Bronchial epithelial cell (primary cell): ENCODE measurements around the gene TTLL13. TPM values are rescaled to one million over a fixed set of nuclear protein-coding genes. Genes with fewer than 3 reads are reported as not detected.

ENCODE experiments used
- DNase-seq: peaks from one replicate; pipeline ENCODE4 v3.0.0-alpha.2; 2010; ENCODE audit warnings: low read depth
- FAIRE-seq: peaks from 2 replicates; lab custom pipeline; 2011; peaks lifted over from hg19 to GRCh38; lab: Jason Lieb, UNC
- H3K27me3 ChIP-seq: 2 replicates; pipeline ENCODE4 v1.5.1; 2011; ENCODE audit warnings: low read length; ENCODE audit not compliant: control insufficient read depth, insufficient read depth
- H3K36me3 ChIP-seq: 2 replicates; pipeline ENCODE4 v1.5.1; 2011; ENCODE audit warnings: low read length; ENCODE audit not compliant: control insufficient read depth, insufficient read depth
- H3K4me3 ChIP-seq: 2 replicates; pipeline ENCODE4 v1.5.1; 2011; ENCODE audit warnings: mild to moderate bottlenecking, low read depth, low read length, control low read depth
- total RNA-seq: library from RNA; depleted of rRNA; stranded (reverse); fragments of >200 nt; gene quantifications from 2 replicates; pipeline ENCODE4 v1.2.1, GENCODE V29; 2014
- TF ChIP-seq, protein P1 (sequence below): IDR thresholded peaks from 2 replicates; pipeline ENCODE4 v1.5.1; 2011; ENCODE audit warnings: mild to moderate bottlenecking, moderate library complexity, low read length, control low read depth, inconsistent platforms; ENCODE audit not compliant: insufficient read depth, severe bottlenecking

Gene TTLL13
- total RNA-seq, 1 donor from 2014 or later = under 0.01 TPM

DNA sequence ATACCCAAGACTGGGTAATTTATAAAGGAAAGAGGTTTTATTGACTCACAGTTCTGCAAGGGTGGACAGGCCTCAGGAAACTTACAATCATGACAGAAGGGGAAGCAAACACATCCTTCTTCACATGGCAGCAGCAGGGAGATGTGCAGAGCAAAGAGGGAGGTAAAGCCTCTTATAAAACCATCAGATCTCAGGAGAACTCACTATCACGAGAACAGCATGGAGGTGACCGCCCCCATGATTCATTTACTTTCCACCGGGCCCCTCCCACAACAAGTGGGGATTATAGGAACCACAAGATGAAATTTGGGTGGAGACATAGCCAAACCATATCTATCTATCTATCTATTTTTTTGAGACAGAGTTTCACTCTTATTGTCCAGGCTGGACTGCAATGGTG is 10.0 kb upstream of the TTLL13 start:
- Histone ChIP-seq H3K27me3 (no peaks in the 10 kb centered on the region), H3K36me3 (peaks cover 5% of the 10 kb centered on the region), H3K4me3 (no peak overlapping the region)
- DNase-seq (no peak), FAIRE-seq (no peak)
- TF ChIP-seq, protein P1, sequence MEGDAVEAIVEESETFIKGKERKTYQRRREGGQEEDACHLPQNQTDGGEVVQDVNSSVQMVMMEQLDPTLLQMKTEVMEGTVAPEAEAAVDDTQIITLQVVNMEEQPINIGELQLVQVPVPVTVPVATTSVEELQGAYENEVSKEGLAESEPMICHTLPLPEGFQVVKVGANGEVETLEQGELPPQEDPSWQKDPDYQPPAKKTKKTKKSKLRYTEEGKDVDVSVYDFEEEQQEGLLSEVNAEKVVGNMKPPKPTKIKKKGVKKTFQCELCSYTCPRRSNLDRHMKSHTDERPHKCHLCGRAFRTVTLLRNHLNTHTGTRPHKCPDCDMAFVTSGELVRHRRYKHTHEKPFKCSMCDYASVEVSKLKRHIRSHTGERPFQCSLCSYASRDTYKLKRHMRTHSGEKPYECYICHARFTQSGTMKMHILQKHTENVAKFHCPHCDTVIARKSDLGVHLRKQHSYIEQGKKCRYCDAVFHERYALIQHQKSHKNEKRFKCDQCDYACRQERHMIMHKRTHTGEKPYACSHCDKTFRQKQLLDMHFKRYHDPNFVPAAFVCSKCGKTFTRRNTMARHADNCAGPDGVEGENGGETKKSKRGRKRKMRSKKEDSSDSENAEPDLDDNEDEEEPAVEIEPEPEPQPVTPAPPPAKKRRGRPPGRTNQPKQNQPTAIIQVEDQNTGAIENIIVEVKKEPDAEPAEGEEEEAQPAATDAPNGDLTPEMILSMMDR = no peak

DNA sequence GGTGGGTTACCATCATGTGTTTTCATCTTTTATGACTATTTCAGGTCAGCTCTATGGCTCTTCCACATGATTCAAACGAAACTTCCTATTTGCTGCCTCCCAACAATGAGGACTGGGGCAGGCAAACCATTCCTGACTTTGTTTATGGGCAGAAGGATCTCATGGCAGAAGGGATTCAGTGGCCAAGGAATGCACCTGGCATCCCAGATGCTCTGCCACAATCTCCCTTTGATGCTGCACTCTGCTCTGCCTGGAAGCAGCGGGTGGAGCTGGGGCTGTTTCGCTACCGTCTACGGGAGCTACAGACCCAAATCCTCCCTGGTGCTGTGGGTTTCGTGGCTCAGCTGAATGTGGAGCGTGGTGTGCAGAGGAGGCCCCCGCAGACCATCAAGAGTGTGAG is 8.5 kb upstream of the TTLL13 start:
- FAIRE-seq = no peak
- no peak overlapping the region for H3K4me3 ChIP-seq
- no peaks in the 10 kb centered on the region for H3K27me3 ChIP-seq
- peaks cover 5% of the 10 kb centered on the region for H3K36me3 ChIP-seq
- TF ChIP-seq, protein P1 = no peak
- no peak for DNase-seq

DNA sequence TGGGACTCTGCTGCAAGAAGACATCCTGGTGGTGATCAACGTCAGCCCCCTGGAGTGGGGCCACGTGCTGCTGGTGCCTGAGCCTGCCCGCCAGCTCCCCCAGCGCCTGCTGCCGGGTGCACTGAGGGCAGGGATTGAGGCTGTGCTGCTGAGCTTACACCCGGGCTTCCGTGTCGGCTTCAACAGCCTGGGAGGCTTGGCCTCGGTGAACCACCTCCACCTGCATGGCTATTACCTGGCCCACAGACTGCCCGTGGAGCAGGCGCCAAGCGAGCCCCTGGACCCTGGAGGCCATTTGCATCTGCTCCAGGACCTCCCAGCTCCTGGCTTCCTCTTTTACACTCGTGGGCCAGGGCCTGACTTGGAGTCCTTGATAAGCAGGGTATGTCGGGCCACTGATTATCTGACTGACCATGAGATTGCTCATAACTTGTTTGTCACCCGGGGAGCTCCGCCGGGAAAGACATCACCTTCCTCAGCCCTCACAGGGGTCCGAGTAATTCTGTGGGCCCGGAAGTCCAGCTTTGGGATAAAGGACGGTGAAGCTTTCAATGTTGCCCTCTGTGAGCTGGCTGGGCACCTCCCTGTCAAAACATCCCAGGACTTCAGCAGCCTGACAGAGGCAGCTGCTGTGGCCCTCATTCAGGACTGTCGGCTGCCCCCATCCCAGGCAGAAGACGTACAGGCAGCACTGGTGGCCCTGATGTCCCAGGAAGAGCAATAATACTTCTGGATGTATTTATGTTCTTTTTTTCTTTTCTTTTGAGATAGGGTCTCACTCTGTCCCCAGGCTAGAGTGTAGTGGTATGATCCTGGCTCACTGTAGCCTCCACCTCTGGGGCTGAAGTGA is 7.8 kb upstream of the TTLL13 start:
- DNase-seq (no peak), FAIRE-seq (no peak)
- H3K36me3 ChIP-seq = peaks cover 4% of the 10 kb centered on the region
- no peaks in the 10 kb centered on the region for H3K27me3 ChIP-seq
- TF ChIP-seq, protein P1 = no peak
- H3K4me3 ChIP-seq = no peak overlapping the region

DNA sequence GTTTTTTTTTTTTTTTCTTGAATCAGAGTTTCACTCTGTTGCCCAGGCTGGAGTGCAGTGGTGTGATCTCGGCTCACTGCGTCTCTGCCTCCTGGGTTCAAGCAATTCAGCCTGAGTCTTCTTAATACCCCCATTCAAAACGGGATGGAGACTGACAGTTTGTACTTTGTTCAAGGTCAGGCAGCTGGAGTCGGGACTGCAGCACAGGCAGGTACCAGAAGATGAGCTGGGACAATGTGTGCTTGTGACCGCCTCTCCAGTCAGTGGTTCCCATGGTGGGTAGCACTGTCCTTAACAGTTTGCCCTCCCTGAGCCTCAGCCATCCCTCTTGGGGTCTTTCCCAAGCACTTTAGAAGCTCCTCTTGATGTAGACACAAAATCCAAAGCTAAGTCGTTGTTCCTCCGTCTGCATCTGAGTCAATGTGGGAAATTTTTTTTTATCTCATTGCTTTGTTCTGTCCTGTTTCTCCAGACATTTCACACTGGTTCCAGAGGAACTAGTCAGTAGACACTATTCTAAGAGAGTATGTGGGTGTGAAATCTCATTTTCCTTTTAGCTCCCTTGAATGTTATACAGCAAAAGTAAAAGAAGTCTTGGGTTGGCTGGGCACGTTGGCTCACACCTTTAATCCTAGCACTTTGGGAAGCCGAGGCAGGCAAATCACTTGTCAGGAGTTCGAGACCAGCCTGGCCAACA is 5.3 kb upstream of the TTLL13 start:
- DNase-seq (no peak), FAIRE-seq (no peak)
- TF ChIP-seq, protein P1 = no peak
- Histone ChIP-seq H3K27me3 (no peaks in the 10 kb centered on the region), H3K36me3 (peaks cover 2% of the 10 kb centered on the region), H3K4me3 (no peak overlapping the region)

DNA sequence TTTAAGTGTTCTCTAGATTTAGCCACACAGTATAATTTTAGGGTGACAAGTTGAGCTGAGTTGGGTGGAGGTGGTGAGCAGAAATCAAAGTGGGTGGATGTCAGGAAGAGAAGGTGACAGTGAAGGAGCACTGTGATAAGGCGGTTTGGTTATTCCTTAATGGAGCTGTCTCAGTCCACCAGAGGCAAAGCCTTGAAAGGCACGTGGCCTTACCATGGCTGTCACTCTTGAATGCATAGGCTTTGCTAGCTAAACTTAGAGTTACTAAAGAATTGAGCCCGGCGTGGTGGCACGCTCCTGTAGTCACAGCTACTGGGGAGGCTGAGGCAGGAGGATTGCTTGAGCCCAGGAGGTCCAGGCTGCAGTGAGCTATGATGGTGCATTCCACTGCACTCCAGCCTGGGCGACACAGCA is 560 bp upstream of the TTLL13 start:
- TF ChIP-seq, protein P1 = no peak
- no peak for DNase-seq
- Histone ChIP-seq H3K36me3 (no peaks in the 10 kb centered on the region), H3K27me3 (no peaks in the 10 kb centered on the region), H3K4me3 (no peak overlapping the region)
- no peak for FAIRE-seq
